Activated CD8-positive, alpha-beta memory T cell treated with anti-CD3 and anti-CD28 coated beads for 48 hours (primary cell): ENCODE data around the gene PTPRG.
"Not testable (repeated sequence)": the region's sequence is repeated elsewhere in the genome, so short reads cannot be mapped to it uniquely, and the experiment has no call there.

Source experiments
- DNase-seq, 3 experiments: peaks; one replicate each; pipeline ENCODE4 v3.0.0-alpha.2; 2020; ENCODE audit warnings: low read depth in 2 of 3, low spot score in 2 of 3

Gene PTPRG

DNA sequence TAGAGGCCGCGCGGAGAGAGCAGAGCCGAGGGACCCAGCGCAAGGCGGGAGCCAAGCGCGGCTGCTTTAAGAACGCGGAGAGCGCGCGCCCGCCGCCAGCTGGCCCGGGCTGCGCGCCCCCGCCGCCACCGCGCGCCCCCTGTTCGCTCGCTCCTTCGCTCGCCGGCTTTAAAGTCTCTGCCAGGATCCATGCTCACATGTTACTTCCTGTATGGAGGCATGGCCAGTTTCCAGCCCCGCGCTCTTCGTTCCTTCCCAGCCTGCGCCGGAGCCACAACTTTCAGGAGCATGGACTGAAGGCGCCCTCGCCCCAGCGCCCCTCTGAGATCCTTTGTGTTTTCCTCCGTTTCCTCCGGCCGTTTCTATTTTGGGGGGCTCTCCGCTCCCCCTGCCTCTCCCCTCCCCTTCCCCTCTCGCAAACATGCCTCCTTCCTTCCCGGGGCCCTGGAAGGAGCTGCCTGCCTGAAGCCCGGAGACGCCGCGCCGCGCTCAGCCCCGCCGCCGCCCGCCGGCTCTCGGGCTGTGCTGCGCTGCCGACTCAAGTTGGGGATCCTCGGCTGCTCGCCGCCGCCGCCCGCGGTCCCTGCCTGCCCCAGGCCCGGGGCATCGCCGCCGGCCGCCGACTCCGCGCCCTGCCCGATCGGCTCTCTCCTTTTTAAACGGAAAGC, at the start of gene PTPRG:
Gene PTPRG (plus strand): TSS at position 198 of the 668 bp plus-strand sequence. CDS start 717 bp downstream, outside the sequence.
- DNase-seq: no peak

DNA sequence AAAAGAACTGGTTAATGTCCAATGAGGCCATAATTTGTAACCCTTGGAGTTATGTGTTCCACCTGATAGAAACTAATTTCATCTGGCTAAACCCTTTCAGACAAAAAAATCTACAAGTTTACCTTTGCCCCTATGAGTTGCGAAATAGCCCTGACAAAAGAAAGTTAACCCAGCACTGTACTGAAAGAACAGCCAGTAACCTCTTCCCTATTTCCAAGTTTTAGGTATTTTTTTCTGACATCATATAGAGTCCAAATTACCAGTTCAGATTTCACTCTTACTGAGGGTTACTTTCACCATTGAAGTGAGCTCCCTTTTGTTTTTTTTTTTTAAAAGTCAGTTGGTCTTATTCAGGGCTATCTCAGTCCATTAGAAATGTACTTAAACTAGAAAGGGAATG, 42.8 kb upstream of the PTPRG start:
- no peak for DNase-seq

- peak in 1 of 3 experiments; percentile 3 for DNase-seq
Observed at GRCh38 chr3:61520966-61521628, 40.3 kb upstream of the PTPRG start.

- DNase-seq: no peak
Observed at GRCh38 chr3:61522060-61522459, 39.3 kb upstream of the PTPRG start.

DNA sequence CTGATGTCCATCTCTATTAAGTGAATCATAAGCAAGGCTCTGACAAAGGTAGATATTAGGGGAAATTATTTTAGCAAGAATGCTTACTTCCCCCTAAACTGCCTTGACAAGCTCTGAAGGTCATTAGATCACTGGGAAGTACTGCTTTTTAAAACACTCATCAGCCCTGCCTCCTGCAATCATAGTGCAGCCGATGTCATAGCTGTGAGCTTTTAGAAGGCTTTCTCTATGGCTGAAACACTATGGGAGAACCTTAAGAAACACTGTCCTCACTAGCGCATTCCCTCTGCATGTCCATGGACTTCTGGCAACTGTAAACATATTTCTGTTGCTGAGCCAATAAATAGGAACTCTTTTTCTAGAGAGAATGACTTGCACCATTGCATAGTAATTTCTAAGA, 38.7 kb upstream of the PTPRG start:
- no peak for DNase-seq

DNA sequence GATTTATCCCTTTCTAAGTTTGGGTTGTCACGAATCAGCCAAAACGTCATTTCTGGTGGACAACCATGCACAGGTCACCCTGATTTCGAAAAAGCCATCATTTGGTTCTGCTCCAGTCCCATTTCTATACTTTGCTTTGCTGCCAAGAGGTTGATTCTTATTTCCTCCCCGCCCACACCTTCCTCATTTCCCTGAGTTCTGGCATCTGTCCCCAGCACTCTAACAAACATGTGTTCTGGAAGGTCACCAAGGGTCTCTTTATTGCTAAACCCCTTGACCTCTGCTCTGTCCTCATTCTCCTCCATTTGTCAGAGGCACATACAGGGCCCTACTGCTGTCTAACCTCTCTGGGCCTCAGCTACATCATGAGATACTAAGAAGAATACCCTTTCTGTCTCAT, 36.4 kb upstream of the PTPRG start:
- no peak for DNase-seq

- DNase-seq: no peak
Observed at GRCh38 chr3:61526308-61526707, 35.1 kb upstream of the PTPRG start.

DNA sequence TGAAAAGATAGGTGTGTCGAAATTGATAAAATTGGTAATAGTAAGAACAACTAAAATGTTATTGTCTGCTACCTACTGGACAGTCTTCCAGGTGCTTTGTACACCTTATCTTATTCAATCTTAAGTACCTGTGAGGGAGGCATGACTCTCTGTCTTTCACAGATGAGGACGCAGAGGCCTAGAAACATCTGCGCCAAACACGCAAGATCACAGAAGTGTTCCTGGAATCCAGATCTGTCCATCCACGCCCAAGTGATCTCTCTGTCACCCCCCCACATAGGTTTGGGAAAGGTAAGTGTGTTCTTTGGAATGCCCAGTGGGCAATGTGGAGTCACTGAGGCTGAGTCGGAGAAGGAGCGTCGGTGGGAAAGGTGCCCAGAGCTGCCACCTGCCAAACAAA, 34.4 kb upstream of the PTPRG start:
- no peak for DNase-seq

- no peak for DNase-seq
Observed at GRCh38 chr3:61530355-61530754, 31.0 kb upstream of the PTPRG start.

- no peak for DNase-seq
Observed at GRCh38 chr3:61531528-61531927, 29.8 kb upstream of the PTPRG start.

DNA sequence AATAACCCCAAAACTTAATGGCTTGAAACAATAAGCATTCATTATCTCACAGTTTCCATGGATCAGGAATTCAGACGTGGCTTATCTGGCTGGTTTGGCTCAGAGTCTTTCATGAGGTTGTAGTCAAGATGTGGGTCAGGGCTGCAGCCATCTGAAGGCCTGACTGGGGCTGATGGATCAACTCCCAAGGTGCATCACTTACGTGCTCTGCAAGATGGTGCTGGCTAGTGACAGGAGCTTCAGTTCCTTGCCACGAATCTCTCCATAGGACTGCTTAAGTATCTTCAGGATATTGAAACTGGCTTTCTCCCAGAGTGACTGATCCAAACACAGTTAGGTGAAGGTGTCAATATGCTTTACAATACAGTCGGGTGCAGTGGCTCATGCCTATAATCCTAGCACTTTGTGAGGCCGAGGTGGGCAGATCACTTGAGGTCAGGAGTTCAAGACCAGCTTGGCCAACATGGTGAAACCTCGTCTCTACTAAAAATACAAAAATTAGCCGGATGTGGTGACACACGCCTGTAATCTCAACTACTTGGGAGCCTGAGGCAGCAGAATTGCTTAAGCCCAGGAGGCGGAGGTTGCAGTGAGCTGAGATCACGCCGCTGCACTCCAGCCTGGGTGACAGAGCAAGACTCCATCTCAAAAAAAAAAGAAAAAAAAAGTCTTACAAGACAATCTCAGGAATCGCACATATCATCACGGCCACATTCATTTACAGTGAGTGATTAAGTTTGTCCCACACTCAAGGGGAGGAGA, 28.5 kb upstream of the PTPRG start:
- no peak for DNase-seq

DNA sequence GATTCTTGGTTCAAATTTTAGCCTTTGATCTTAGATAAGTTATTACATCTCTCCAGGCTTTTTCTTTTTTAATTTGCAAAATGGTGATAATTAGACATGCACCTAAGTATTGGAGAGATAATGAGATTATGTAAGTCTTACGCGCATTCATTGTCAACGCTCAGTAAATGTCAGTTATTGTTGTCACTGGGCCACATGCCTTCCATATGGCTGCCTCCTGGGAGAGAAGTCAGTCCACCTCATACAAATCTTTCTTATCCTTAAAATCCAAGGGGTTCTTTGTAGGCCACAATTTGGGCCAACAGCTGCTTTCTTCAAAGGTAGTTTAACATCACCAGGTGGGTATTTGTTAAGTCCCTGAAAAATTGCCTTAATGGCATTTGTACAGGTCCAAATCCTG, 25.5 kb upstream of the PTPRG start:
- no peak for DNase-seq

DNA sequence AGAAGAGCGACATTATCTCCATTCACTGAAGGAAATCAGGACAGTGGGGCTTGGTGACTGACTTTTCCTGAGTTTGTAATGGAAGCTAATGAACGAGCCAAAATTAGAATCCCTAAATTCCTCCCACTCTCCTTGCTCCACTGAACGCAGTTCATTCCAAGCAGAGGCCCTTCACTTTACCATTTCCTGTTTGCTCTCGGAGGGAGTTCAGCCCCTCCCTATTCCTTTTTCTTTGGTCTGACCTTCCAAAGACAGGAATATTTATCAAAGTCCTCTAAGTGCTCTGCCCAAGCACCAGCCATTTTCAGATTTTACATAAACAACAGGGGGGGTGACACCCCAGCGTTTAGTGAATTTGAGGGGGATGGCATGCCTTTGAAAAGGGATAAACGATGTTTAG, 24.0 kb upstream of the PTPRG start:
- no peak for DNase-seq

DNA sequence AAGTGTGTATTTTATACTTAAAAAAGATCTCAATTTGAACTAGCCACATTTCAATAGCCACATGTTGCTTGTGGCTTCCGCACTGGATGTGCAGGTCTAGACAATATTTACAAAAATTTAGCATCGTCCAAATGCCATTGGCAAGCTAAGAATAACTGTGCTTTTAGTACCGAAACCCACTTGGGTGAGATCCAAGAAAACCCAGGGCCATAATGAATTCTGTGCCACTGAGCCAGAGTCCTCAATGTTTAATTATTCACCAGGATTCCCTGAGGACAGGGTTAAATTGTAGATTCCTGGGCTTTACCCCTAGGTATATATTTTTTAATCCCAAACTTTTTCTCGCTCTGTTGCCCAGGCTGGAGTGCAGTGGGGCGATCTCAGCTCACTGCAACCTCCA, 22.9 kb upstream of the PTPRG start:
- DNase-seq: no peak

DNA sequence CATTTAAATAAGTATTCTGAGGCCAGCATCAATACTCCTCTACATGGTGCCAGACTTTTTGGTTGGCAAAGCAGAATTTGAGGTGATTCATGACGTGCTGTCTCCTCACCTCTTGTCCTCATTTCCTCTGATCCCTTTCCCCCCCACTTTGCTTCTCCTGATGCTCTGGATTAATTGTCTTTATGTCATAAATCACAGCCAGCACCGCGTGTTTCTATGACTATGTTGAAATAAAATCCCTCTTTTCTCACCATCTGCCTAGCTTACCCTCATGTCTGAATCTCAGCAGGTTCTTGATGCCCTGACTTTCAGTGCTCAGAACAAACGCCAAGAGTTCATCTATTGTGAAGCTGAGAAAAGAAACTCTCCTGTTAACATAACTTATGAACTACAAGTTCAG, 19.7 kb upstream of the PTPRG start:
- DNase-seq: no peak

GRCh38 chr3:61545716-61546115, 15.7 kb upstream of the PTPRG start:
- DNase-seq: no peak

GRCh38 chr3:61547625-61548024, 13.7 kb upstream of the PTPRG start:
- no peak for DNase-seq

GRCh38 chr3:61552704-61553103, 8.7 kb upstream of the PTPRG start:
- DNase-seq: not testable (repeated sequence)

DNA sequence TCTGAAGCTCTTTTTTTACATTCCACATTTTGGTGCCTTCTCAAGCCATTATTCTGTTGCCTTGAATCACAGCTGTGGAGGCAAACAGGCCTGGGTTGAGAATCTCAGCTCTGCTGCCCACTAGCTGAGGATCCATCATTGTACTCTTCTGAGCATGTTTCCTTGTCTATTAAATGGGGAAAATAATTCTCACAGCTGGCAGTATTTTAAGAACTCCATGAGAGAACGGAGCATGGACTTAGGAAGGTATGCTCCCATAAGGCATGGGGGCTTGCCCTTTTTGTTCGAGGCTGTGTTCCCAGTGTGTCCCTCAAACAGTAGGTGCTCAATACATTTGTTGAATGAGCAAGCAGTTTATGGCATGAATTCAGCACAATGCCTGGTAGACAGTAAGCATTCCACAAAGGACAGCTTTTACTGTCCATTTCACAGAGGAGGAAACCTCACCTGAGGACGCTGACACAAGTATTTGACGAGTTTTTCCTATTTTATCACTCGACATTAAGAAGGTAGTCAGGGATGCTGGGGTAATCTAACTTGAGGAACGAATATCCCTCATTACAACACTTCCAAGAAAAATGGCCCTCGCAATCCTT, 2.1 kb upstream of the PTPRG start:
- no peak for DNase-seq

- no peak for DNase-seq
Observed at GRCh38 chr3:61560517-61561373, 626 bp upstream of the PTPRG start.
